Measurements from ENCODE around the gene MAP4K1. TPM values are rescaled to one million over a fixed set of nuclear protein-coding genes. Genes with fewer than 3 reads are reported as not detected.

The MAP4K1 gene
- total and polyA plus RNA-seq, 2 of the 13 experiments (the other 11 are each of a cell fraction or from before 2014, with no cell fraction given): 0.24 to 0.89 TPM

DNA sequence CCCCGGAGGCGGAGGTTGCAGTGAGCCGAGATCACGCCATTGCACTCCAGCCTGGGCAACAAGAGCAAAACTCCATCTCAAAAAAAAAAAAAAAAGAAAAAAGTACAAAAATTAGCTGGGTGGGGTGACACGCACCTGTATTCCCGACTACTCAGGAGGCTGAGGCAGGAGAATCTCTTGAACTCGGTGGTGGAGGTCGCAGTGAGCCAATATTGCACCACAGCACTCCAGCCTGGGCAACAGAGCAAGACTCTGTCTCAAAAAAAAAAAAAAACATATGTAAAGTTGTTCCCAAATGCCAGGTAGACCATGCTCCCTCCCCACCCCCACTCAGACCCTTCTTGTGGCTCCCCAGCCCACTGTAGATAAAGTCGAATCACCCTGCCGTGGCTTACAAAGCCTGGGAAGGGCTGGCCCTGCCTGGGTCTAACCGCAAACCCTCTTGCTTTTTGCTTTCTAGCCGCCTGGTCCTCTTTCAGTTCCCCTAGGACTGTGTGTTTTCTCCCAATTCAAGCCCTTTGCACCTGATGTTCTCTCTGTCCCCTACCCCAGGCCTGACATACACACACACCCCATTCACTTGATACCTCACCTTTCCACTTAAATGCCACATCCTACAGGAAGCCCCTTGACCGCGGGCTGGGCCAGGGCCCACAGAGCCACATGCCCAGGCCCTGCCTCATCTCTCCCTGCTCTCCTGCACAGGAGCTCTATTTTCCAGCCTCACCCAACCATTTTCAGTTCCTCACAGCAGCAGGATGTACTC, 34.4 kb downstream of the MAP4K1 start (continued):
- no peak for TF ChIP-seq AHR (CRISPR knock-in tag; IDR thresholded peaks at IDR 0.05)
- TF ChIP-seq GFI1 (CRISPR knock-in tag; IDR thresholded peaks at IDR 0.05; ENCODE audit: borderline replicate concordance): no peak
- TF ChIP-seq, protein P1, sequence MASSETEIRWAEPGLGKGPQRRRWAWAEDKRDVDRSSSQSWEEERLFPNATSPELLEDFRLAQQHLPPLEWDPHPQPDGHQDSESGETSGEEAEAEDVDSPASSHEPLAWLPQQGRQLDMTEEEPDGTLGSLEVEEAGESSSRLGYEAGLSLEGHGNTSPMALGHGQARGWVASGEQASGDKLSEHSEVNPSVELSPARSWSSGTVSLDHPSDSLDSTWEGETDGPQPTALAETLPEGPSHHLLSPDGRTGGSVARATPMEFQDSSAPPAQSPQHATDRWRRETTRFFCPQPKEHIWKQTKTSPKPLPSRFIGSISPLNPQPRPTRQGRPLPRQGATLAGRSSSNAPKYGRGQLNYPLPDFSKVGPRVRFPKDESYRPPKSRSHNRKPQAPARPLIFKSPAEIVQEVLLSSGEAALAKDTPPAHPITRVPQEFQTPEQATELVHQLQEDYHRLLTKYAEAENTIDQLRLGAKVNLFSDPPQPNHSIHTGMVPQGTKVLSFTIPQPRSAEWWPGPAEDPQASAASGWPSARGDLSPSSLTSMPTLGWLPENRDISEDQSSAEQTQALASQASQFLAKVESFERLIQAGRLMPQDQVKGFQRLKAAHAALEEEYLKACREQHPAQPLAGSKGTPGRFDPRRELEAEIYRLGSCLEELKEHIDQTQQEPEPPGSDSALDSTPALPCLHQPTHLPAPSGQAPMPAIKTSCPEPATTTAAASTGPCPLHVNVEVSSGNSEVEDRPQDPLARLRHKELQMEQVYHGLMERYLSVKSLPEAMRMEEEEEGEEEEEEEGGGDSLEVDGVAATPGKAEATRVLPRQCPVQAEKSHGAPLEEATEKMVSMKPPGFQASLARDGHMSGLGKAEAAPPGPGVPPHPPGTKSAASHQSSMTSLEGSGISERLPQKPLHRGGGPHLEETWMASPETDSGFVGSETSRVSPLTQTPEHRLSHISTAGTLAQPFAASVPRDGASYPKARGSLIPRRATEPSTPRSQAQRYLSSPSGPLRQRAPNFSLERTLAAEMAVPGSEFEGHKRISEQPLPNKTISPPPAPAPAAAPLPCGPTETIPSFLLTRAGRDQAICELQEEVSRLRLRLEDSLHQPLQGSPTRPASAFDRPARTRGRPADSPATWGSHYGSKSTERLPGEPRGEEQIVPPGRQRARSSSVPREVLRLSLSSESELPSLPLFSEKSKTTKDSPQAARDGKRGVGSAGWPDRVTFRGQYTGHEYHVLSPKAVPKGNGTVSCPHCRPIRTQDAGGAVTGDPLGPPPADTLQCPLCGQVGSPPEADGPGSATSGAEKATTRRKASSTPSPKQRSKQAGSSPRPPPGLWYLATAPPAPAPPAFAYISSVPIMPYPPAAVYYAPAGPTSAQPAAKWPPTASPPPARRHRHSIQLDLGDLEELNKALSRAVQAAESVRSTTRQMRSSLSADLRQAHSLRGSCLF (CRISPR knock-in tag; IDR thresholded peaks at IDR 0.05; ENCODE audit: borderline replicate concordance): no peak
- TF ChIP-seq, protein P2, sequence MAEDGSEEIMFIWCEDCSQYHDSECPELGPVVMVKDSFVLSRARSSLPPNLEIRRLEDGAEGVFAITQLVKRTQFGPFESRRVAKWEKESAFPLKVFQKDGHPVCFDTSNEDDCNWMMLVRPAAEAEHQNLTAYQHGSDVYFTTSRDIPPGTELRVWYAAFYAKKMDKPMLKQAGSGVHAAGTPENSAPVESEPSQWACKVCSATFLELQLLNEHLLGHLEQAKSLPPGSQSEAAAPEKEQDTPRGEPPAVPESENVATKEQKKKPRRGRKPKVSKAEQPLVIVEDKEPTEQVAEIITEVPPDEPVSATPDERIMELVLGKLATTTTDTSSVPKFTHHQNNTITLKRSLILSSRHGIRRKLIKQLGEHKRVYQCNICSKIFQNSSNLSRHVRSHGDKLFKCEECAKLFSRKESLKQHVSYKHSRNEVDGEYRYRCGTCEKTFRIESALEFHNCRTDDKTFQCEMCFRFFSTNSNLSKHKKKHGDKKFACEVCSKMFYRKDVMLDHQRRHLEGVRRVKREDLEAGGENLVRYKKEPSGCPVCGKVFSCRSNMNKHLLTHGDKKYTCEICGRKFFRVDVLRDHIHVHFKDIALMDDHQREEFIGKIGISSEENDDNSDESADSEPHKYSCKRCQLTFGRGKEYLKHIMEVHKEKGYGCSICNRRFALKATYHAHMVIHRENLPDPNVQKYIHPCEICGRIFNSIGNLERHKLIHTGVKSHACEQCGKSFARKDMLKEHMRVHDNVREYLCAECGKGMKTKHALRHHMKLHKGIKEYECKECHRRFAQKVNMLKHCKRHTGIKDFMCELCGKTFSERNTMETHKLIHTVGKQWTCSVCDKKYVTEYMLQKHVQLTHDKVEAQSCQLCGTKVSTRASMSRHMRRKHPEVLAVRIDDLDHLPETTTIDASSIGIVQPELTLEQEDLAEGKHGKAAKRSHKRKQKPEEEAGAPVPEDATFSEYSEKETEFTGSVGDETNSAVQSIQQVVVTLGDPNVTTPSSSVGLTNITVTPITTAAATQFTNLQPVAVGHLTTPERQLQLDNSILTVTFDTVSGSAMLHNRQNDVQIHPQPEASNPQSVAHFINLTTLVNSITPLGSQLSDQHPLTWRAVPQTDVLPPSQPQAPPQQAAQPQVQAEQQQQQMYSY (CRISPR knock-in tag; IDR thresholded peaks at IDR 0.05): no peak
- no peak for TF ChIP-seq FOXK2 (IDR thresholded peaks at IDR 0.05)
- TF ChIP-seq ZNF572 (CRISPR knock-in tag; IDR thresholded peaks at IDR 0.05): no peak

Measured in HepG2 (cell line).